Measurements from ENCODE around the gene C6orf62. TPM values are rescaled to one million over a fixed set of nuclear protein-coding genes. Genes with fewer than 3 reads are reported as not detected.
"Not testable (repeated sequence)": the region's sequence is repeated elsewhere in the genome, so short reads cannot be mapped to it uniquely, and the experiment has no call there.

C6orf62 gene
- total RNA-seq, 2 experiments from 2014 or later = 155 to 156 TPM

DNA sequence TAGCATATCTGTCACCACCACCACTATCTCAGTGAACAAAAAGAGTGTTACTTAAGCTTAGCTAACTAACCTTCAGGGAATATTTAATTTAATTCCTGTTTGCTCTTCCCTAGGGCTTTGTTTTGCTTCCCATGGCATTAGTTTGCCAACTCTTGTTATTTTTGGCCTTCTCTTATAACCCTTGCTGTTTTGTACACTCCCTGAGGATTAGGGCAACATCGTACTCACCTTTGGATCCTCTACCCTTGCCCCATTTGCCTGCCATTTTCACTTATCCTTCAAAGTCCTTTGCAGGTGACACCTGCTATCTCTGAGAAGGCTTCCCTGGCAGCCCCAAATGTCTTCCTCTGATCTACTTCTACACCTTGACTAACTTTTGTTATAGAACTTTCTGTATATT, 28.4 kb downstream of the C6orf62 start:
- Mint-ChIP-seq H3K36me3 (ENCODE audit: low read depth) (peaks cover 3% of the 10 kb centered on the region), H3K27me3 (no peaks in the 10 kb centered on the region), H3K4me1 (peaks cover 4% of the 10 kb centered on the region), H3K27ac (no peak overlapping the region), H3K4me3 (no peak overlapping the region), H3K9me3 (no peaks in the 10 kb centered on the region)
- DNase-seq = no peak
- ChIA-PET POLR2A (no interaction called here), CTCF (interaction anchor here (1.0 to 1.7 kb wide), 2 partner anchors 107 to 109 kb away, joined by 3 to 6 read pairs; no protein-coding TSS in a partner anchor)

DNA sequence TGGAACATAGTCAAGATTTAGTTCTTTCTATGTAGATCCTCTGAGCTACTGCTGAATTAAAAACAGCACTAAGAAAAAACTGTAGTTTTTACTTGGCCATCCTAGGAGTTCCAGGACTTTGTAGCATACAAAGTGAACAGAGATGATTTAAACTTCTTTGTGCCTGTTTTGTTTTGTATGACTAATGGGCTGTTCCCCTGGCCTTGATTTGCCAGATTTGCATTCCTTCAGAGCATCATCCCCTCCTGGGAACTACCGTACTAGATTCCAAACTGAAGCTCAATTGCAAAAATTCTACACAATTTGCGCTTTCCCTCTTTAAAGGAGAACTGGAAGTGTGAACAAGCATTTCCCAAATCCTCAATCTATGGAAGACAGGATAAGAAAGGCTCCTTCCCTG, 29.0 kb downstream of the C6orf62 start:
- no peaks in the 10 kb centered on the region for H3K9me3 Mint-ChIP-seq
- no peak overlapping the region for H3K27ac Mint-ChIP-seq
- CTCF ChIA-PET = interaction anchor here (0.6 to 1.7 kb wide), 4 partner anchors 77 to 302 kb away, joined by 3 to 6 read pairs (median 3); no protein-coding TSS in a partner anchor

DNA sequence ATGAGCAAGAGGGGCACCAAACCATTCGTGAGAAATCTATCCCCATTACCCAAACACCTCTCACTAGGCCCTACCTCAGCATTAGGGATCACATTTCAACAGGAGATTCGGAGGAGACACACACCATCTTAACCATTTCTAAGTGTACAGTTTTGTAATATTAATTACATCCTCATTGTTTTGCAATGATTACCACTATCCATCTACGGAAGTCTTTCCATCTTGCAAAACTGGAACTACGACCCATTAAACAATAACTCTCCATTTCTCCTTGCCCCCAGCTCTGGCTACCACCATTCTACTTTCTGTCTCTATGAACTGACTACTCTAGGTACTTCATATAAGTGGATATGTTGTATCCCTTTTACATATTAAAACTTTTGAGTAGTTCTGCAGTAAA, 32.0 kb downstream of the C6orf62 start:
- H3K27ac Mint-ChIP-seq = no peak overlapping the region
- H3K9me3 Mint-ChIP-seq = no peaks in the 10 kb centered on the region
- CTCF ChIA-PET = no interaction called here
- H3K4me3 Mint-ChIP-seq = no peak overlapping the region
- no peaks in the 10 kb centered on the region for H3K4me1 Mint-ChIP-seq
- H3K27me3 Mint-ChIP-seq = no peaks in the 10 kb centered on the region
- POLR2A ChIA-PET = no interaction called here
- peaks cover 3% of the 10 kb centered on the region for H3K36me3 Mint-ChIP-seq (ENCODE audit: low read depth)
- no peak for DNase-seq

More for the DNA sequence above, 29.0 kb downstream of the C6orf62 start:
- peaks cover 4% of the 10 kb centered on the region for H3K4me1 Mint-ChIP-seq
- H3K27me3 Mint-ChIP-seq = no peaks in the 10 kb centered on the region
- POLR2A ChIA-PET = no interaction called here
- no peak overlapping the region for H3K4me3 Mint-ChIP-seq
- peaks cover 3% of the 10 kb centered on the region for H3K36me3 Mint-ChIP-seq (ENCODE audit: low read depth)
- DNase-seq = no peak

DNA sequence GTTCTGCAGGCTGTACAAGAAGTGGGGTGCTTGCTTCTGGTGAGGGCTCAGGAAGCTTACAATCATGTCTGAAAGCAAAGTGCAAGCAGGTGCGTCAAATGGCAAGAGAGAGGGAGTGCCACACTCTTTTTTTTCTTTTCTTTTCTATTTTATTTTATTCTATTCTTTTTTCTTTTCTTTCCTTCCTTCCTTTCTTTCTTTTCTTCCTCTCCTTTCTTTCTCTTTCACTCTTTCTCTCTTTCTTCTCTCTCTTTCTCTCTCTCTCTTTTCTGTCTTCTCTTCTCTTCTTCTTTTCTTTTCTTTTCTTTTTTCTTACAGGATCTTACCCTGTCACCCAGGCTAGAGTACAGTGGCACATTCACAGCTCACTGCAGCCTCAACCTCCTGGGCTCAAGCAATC, 32.5 kb downstream of the C6orf62 start:
- no peak overlapping the region for H3K4me3 Mint-ChIP-seq
- H3K9me3 Mint-ChIP-seq = no peaks in the 10 kb centered on the region
- no peak for DNase-seq
- H3K27ac Mint-ChIP-seq = no peak overlapping the region
- ChIA-PET POLR2A (no interaction called here), CTCF (no interaction called here)
- H3K27me3 Mint-ChIP-seq = no peaks in the 10 kb centered on the region
- no peaks in the 10 kb centered on the region for H3K4me1 Mint-ChIP-seq
- H3K36me3 Mint-ChIP-seq (ENCODE audit: low read depth) = peaks cover 3% of the 10 kb centered on the region

DNA sequence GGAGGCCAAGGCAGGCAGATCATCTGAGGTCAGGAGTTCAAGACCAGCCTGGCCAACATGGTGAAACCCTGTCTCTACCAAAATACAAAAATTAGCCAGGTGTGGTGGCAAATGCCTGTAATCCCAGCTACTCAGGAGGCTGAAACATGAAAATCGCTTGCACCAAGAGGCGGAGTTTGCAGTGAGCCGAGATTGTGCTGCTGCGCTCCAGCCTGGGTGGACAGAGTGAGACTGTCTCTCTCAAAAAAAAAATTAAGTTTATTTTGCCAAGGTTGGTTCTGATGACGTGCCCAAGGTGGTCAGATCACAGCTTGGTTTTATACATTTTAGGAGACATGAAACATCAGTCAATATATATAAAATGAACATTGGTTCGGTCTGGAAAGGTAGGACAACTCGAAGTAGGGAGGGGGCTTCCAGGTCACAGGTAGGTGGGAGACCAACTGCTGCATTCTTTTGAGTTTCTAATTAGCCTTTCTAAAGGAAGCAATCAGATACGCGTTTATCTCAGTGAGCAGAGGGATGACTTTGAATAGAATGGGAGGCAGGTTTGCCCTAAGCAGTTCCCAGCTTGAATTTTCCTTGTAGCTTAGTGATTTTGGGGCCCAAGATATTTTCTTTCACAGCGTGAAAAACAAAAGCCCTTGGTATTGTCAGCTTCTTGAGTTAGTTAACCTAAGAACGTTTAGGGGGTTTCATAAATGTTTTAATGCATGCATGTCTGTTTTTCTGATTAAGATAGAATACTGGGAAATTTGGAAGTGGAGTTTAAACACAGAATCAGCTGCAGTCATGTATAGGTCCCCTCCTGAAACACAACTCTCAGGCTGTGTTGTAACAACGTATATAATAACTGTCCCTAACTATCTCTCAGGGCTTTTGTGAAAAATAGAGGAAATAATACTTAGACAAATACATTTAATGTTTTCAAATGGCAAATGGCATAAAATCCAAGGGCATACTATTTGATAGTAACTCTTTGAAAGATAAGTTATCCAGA, 35.4 kb downstream of the C6orf62 start:
- H3K27ac Mint-ChIP-seq = no peak overlapping the region
- H3K36me3 Mint-ChIP-seq (ENCODE audit: low read depth) = peaks cover 3% of the 10 kb centered on the region
- H3K4me3 Mint-ChIP-seq = no peak overlapping the region
- no peaks in the 10 kb centered on the region for H3K9me3 Mint-ChIP-seq
- POLR2A ChIA-PET = interaction anchor here (0.8 kb wide), 1 partner anchor 17 kb away, joined by 3 read pairs; the partner anchor contains the start of genes ACOT13 and TDP2
- no peak for DNase-seq
- no peaks in the 10 kb centered on the region for H3K4me1 Mint-ChIP-seq
- H3K27me3 Mint-ChIP-seq = no peaks in the 10 kb centered on the region
- CTCF ChIA-PET = no interaction called here

DNA sequence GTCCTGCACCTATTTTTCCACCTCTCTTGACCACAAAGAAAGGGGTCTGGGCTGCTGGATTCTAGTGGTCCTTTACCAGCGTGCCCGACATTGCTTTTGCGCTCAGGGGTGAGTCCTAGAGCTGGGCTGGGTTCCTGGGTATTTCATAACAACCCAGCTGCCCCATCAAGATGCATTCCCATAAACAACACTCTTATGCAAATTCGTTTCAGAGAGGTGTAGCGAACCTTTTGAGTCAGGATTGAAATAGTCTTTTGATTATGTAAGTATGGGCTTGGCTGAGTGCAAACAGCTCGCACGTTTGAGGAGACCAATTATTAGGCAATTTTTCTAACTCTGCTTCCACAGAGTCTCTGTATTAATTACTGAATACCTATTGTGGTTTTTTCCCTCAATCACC, 38.4 kb downstream of the C6orf62 start:
- POLR2A ChIA-PET = no interaction called here
- Mint-ChIP-seq H3K27me3 (no peaks in the 10 kb centered on the region), H3K4me1 (no peaks in the 10 kb centered on the region), H3K4me3 (no peak overlapping the region), H3K9me3 (no peaks in the 10 kb centered on the region), H3K27ac (no peak overlapping the region), H3K36me3 (ENCODE audit: low read depth) (peaks cover 2% of the 10 kb centered on the region)
- CTCF ChIA-PET = no interaction called here
- DNase-seq = no peak

DNA sequence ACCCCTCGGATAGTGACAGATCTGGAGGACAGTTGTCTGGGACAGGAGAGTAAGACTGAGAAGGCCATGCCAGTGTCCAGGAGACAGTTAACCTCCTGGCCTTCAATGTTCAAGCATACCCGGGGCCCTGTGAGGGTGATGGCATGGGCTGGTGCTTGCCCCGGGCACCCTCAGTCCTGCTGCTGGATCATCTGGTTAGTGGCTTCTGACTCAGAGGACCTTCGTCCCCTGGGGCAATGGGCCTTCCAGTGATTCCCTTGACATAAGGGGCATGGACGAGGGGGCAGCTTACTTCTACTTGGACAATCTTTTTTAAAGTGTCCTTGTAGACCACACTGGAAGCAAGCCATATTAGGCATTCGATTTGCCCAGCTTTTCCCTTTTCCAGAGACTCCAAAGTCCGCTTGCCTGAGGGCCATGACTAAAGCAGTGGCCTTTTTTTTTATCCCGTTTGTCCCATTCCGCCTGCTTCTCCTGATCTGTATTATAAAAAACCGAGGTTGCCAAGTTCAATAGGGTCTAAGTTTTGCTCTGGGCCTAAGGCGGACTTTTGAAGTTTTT, 40.1 kb downstream of the C6orf62 start:
- CTCF ChIA-PET, H3K4me3 Mint-ChIP-seq, H3K27ac Mint-ChIP-seq, H3K4me1 Mint-ChIP-seq, POLR2A ChIA-PET, H3K9me3 Mint-ChIP-seq, DNase-seq, H3K27me3 Mint-ChIP-seq: not testable (repeated sequence)
- H3K36me3 Mint-ChIP-seq (ENCODE audit: low read depth) = peaks cover 11% of the 10 kb centered on the region

DNA sequence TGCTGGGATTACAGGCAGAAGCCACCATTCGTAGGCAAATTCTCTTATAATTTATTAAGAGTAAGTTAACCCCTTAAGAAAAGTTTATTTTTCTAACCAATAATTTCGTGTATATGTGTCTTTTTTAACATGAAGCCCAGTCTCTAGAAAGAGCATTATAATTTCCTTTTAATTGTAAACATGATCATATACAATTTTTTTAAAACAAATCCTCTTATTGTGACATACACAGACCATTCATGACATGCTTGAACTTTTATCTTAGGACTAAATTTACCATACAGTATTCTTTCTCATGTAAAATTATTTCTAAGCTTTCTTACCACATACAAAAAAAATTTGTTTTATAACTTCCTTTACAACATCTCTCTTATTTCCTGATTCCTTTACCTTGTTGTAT, 45.3 kb downstream of the C6orf62 start:
- Mint-ChIP-seq H3K4me3 (no peak overlapping the region), H3K4me1 (peaks cover 6% of the 10 kb centered on the region), H3K36me3 (ENCODE audit: low read depth) (peaks cover 41% of the 10 kb centered on the region), H3K27ac (no peak overlapping the region), H3K27me3 (no peaks in the 10 kb centered on the region), H3K9me3 (peaks cover 32% of the 10 kb centered on the region)
- POLR2A ChIA-PET = no interaction called here
- CTCF ChIA-PET = no interaction called here
- DNase-seq = no peak

DNA sequence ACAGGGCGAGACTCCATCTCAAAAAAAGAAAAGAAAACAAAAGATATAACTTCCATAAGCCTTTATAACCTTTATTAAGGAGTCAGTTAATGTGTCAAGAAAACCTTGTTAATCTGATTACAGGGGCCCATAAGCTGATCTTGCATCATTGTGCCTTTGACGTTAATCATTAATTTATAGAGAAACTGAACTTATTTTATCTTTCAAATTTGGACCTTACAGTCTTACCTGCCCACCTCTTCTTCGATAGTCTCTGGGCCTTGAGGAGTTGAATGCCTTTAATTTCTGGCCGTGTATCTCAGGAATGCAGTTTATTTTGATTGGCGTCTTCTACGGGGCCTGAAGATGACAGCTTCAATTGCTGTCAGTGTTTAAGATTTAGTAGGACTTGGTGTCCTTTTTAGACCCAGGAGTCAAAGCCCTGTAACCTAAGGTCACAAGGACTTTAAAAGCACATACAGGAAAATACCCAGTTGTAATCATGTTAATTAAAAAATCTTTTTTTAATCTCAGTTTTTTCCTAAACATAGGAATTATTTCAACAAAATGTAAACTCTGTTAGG, 46.3 kb downstream of the C6orf62 start:
- peaks cover 13% of the 10 kb centered on the region for H3K4me1 Mint-ChIP-seq
- H3K36me3 Mint-ChIP-seq (ENCODE audit: low read depth) = peaks cover 41% of the 10 kb centered on the region
- no peak for DNase-seq
- H3K27me3 Mint-ChIP-seq = no peaks in the 10 kb centered on the region
- no peak overlapping the region for H3K4me3 Mint-ChIP-seq
- POLR2A ChIA-PET = no interaction called here
- H3K9me3 Mint-ChIP-seq = peaks cover 32% of the 10 kb centered on the region
- H3K27ac Mint-ChIP-seq = no peak overlapping the region
- CTCF ChIA-PET = no interaction called here

DNA sequence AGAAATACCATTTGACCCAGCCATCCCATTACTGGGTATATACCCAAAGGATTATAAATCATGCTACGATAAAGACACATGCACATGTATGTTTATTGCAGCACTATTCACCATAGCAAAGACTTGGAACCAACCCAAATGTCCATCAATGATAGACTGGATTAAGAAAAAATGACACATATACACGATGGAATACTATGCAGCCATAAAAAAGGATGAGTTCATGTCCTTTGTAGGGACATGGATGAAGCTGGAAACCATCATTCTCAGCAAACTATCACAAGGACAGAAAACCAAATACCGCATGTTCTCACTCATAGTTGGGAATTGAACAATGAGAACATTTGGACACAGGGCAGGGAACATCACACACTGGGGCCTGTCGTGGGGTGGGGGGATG, 47.9 kb downstream of the C6orf62 start:
- peaks cover 50% of the 10 kb centered on the region for H3K36me3 Mint-ChIP-seq (ENCODE audit: low read depth)
- CTCF ChIA-PET = not testable (repeated sequence)

DNA sequence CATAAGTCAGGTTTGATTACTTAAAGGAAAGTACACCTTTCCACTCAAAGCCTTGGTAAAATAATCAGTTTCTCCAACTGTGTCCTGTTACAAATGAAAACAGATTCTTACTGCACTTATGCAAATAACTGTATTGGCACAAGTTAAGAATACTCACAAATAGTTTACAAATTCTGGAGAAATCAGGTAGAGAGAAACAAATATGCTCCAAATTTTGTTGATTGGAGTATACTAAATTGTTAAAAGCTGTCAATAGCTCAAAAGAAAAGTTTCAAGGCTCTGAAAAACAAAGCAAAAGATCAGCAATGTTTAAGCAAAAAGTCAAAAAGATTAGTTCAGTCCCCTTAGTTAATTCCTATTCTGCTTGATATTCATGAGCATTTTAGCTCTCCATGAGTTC, 48.5 kb downstream of the C6orf62 start:
- Mint-ChIP-seq H3K4me1 (peaks cover 22% of the 10 kb centered on the region), H3K36me3 (ENCODE audit: low read depth) (peaks cover 50% of the 10 kb centered on the region), H3K9me3 (peaks cover 32% of the 10 kb centered on the region)
- H3K27me3 Mint-ChIP-seq, H3K27ac Mint-ChIP-seq, H3K4me3 Mint-ChIP-seq, POLR2A ChIA-PET, CTCF ChIA-PET, DNase-seq: not testable (repeated sequence)

More for the DNA sequence above, 47.9 kb downstream of the C6orf62 start:
- POLR2A ChIA-PET, H3K4me3 Mint-ChIP-seq, DNase-seq, H3K27ac Mint-ChIP-seq, H3K27me3 Mint-ChIP-seq: not testable (repeated sequence)
- peaks cover 19% of the 10 kb centered on the region for H3K4me1 Mint-ChIP-seq
- H3K9me3 Mint-ChIP-seq = peaks cover 32% of the 10 kb centered on the region

DNA sequence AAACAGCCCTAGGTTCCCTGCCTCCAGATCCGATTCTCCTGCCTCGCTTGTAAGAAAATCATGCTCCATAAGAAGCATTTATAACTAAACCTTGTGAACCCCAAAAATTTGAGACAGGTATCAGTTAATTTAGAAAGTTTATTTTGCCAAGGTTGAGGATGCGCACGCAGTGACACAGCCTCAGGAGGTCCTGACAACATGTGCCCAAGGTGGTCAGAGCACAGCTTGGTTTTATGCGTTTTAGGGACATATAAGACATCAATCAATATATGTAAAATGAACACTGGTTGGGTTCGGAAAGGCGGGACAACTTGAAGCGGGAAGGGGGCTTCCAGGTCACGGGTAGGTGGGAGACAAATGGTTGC, 50.0 kb downstream of the C6orf62 start:
- ChIA-PET CTCF (no interaction called here), POLR2A (interaction anchor here (0.7 to 1.2 kb wide), 2 partner anchors 23 to 1568 kb away, joined by 3 read pairs; partner anchors contain the start of gene KIAA0319)
- H3K4me3 Mint-ChIP-seq = peak overlapping the region; percentile 0

More for the DNA sequence above, 50.0 kb downstream of the C6orf62 start:
- Mint-ChIP-seq H3K27me3 (no peaks in the 10 kb centered on the region), H3K36me3 (ENCODE audit: low read depth) (peaks cover 55% of the 10 kb centered on the region), H3K9me3 (peaks cover 26% of the 10 kb centered on the region), H3K27ac (no peak overlapping the region), H3K4me1 (peaks cover 36% of the 10 kb centered on the region)
- DNase-seq = no peak

All from activated CD4-positive, alpha-beta memory T cell treated with anti-CD3 and anti-CD28 coated beads, Interleukin-2, amount 10 ng/mL, durations not matched to agents 7 days and 5 days (primary cell).